Uterus (tissue), 4 donors: ENCODE results near the gene CCDC68. TPM values are rescaled to one million over a fixed set of nuclear protein-coding genes. Genes with fewer than 3 reads are reported as not detected.
"Not testable (repeated sequence)": the region's sequence is repeated elsewhere in the genome, so short reads cannot be mapped to it uniquely, and the experiment has no call there.

Source experiments
- DNase-seq, 2 donors: peaks; one replicate each; pipeline ENCODE4 v3.0.0-alpha.2; 2019 to 2020
- H3K27ac ChIP-seq, 2 donors: fragments of 200-600 bp; sonication (generic); 1 replicate in 1 of 2; 2 replicates in 1 of 2; pipeline ENCODE4 v1.5.1; 2016 to 2018
- H3K27me3 ChIP-seq, 2 donors: fragments of 200-600 bp; sonication (generic); one replicate each; pipeline ENCODE4 v1.5.1; 2018 to 2019; ENCODE audit warnings: control low read depth in 1 of 2
- H3K36me3 ChIP-seq, 2 donors: fragments of 200-600 bp; sonication (generic); one replicate each; pipeline ENCODE4 v1.5.1; 2019; ENCODE audit warnings: control low read depth in 1 of 2
- H3K4me1 ChIP-seq, 2 donors: fragments of 200-600 bp; sonication (generic); one replicate each; pipeline ENCODE4 v1.5.1; 2018 to 2019; ENCODE audit warnings: control low read depth in 1 of 2
- H3K4me3 ChIP-seq, 2 donors: fragments of 200-600 bp; sonication (generic); 1 replicate in 1 of 2; 2 replicates in 1 of 2; pipeline ENCODE4 v1.5.1; 2018 to 2019; ENCODE audit warnings: mild to moderate bottlenecking in 1 of 2
- H3K9me3 ChIP-seq, 2 donors: fragments of 200-600 bp; sonication (generic); one replicate each; pipeline ENCODE4 v1.5.1; 2019; ENCODE audit warnings: control low read depth in 1 of 2
- POLR2A ChIP-seq, 2 donors: fragments of 450-650 bp; IDR thresholded peaks; one replicate each; pipeline ENCODE4 v1.6.1; 2016; ENCODE audit warnings: antibody characterized with exemption in 2 of 2, mild to moderate bottlenecking in 1 of 2, moderate library complexity in 1 of 2
- intact Hi-C: fragments of 100-400 bp; cut with DNase I; formaldehyde crosslinking; loops from one replicate; pipeline ENCODE4 v1.15.1; 2023; ENCODE audit warnings: low total_unique reads
- total RNA-seq, 4 donors: library from RNA; depleted of rRNA in 3 of 4; stranded (reverse); fragments of >200 nt in 3 of 4; gene quantifications; one replicate each; pipeline versions ENCODE4 v1.1.0 to v1.2.4, GENCODE V29; 2014 to 2023
- TF ChIP-seq, protein P1 (sequence below), 4 experiments: fragments of 200-600 bp in 2 of 4; fragments of 450-650 bp in 2 of 4; sonication (generic) in 2 of 4; IDR thresholded peaks; one replicate each; pipeline ENCODE4 v1.5.1; 2016 to 2019; ENCODE audit warnings: antibody characterized with exemption in 4 of 4, mild to moderate bottlenecking in 2 of 4, moderate library complexity in 1 of 4
- donor health status: DM: yes; HTN: yes; CAD: no.

The CCDC68 gene
- total RNA-seq, 4 donors from 2014 or later, result 6.9 to 26.3 (median 17.1) TPM

DNA sequence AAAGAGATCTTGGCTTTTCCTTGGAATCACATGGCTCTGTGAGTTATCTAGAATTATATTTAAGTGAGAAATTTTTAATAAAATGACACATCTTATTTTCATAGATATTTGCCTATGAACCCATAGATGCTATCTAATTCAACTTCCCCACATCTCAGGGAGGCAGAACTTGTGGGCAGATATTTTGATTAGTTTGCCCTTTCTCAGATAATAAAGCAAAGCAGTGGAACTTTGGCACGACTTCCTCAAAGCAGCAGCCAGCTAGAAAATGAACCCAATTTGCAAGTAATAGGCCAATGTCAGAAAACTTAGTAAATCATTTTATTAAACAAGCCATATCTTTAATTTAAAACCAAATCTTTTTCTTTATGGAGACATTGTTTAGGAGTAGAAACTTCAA is 98.3 kb downstream of the CCDC68 start:
- intact Hi-C loops, result no loop called here
- H3K27me3 ChIP-seq, result no peaks in the 10 kb centered on the region
- DNase-seq, result no peak
- H3K4me3 ChIP-seq, result no peak overlapping the region
- no peak for TF ChIP-seq POLR2A (IDR thresholded peaks at IDR 0.05)
- TF ChIP-seq, protein P1, sequence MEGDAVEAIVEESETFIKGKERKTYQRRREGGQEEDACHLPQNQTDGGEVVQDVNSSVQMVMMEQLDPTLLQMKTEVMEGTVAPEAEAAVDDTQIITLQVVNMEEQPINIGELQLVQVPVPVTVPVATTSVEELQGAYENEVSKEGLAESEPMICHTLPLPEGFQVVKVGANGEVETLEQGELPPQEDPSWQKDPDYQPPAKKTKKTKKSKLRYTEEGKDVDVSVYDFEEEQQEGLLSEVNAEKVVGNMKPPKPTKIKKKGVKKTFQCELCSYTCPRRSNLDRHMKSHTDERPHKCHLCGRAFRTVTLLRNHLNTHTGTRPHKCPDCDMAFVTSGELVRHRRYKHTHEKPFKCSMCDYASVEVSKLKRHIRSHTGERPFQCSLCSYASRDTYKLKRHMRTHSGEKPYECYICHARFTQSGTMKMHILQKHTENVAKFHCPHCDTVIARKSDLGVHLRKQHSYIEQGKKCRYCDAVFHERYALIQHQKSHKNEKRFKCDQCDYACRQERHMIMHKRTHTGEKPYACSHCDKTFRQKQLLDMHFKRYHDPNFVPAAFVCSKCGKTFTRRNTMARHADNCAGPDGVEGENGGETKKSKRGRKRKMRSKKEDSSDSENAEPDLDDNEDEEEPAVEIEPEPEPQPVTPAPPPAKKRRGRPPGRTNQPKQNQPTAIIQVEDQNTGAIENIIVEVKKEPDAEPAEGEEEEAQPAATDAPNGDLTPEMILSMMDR (IDR thresholded peaks at IDR 0.05), result no peak
- H3K9me3 ChIP-seq, result no peaks in the 10 kb centered on the region
- H3K27ac ChIP-seq, result no peak overlapping the region
- H3K36me3 ChIP-seq, result no peaks in the 10 kb centered on the region
- no peaks in the 10 kb centered on the region for H3K4me1 ChIP-seq

DNA sequence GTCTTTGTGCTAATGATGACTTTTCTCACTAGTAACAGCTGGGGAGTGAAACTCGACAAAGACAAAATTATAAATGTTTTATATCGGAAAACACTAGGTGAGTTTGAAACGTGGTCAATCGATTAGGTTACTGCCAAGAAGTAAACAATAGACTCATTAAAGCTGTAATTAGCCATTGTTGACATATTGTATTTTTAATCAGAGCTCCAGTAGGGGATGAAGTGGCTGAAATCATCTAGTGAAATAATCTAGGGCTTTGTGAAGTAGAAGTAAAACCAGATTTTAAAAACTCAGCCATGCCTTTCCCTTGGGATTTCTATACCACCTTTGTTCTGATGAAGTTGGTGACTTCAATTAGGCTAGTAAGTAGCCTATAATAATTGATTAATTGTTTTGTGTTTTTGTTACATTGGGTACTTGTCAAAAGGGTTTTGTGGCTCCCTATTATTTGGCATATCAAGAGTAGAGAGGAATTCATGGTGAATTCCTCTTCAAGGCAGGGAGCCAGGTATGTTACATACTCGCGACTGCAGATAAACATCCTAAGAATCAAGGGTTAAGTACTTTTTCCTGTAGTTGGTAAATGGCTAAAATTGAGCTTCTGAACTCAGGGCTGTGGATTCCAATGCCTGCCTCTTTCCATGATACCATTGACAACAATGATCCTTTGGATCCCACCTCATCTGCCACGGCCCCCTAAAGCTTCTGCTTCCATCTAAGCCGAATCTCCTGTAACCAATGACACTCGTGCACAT is 99.4 kb downstream of the CCDC68 start:
- DNase-seq, result no peak
- Histone ChIP-seq H3K9me3 (no peaks in the 10 kb centered on the region), H3K27me3 (no peaks in the 10 kb centered on the region), H3K4me3 (no peak overlapping the region), H3K27ac (no peak overlapping the region), H3K4me1 (no peaks in the 10 kb centered on the region), H3K36me3 (no peaks in the 10 kb centered on the region)
- TF ChIP-seq, protein P1 (IDR thresholded peaks at IDR 0.05), result no peak
- TF ChIP-seq POLR2A (IDR thresholded peaks at IDR 0.05), result no peak
- intact Hi-C loops, result no loop called here

DNA sequence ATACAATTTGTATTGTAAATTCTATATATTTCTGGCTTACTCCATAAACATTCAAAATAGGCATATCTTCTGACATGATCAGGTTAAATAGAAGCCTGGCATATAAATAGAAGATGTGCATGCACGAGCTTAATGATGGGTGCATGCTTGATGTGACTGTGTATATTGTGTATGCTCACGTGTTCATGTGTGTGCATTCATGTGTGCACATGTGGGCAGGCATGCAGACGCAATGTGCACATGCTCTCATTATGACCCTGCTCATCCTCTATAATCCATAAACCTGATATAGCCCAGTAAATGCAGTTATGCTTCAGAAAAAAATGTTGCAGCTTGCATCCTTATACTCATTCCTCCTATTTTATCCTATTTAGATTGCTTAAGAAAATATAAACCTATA is 101.8 kb downstream of the CCDC68 start:
- Histone ChIP-seq H3K4me1 (no peaks in the 10 kb centered on the region), H3K27me3 (no peaks in the 10 kb centered on the region)
- intact Hi-C loops, result no loop called here

DNA sequence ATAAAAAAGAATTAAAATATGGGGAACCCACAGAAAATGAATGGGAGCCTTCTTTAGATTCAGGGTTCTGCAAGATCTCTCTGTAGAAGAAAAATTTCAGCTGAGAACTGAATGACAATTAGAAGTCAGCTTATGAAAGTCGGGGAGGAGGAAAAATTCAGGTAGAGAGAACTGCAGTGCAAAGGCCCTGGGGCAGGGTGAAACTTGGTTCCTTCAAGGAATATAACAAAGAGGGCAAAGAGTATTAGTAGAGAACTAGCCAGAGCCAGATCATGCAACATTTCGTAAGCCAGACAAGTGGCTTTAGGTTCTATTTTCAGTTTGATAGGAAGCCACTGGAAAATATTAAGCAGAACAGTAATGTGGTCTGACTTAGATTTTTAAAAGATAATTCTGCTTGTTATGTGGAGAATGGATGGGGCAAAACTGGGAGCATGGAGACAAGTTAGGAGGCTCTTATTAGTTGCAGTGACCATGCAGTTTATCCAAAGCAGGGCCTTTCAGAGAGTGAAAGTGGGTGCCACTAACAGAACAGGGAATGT is 103.1 kb downstream of the CCDC68 start:
- H3K4me1 ChIP-seq, result no peaks in the 10 kb centered on the region
- H3K4me3 ChIP-seq, result no peak overlapping the region
- intact Hi-C loops, result no loop called here
- no peaks in the 10 kb centered on the region for H3K36me3 ChIP-seq
- TF ChIP-seq, protein P1 (IDR thresholded peaks at IDR 0.05), result no peak
- TF ChIP-seq POLR2A (IDR thresholded peaks at IDR 0.05), result no peak
- H3K9me3 ChIP-seq, result no peaks in the 10 kb centered on the region
- no peaks in the 10 kb centered on the region for H3K27me3 ChIP-seq
- DNase-seq, result no peak
- H3K27ac ChIP-seq, result no peak overlapping the region

More for the DNA sequence above, 101.8 kb downstream of the CCDC68 start:
- H3K4me3 ChIP-seq, result no peak overlapping the region
- no peak overlapping the region for H3K27ac ChIP-seq
- H3K9me3 ChIP-seq, result no peaks in the 10 kb centered on the region
- no peaks in the 10 kb centered on the region for H3K36me3 ChIP-seq
- TF ChIP-seq, protein P1 (IDR thresholded peaks at IDR 0.05), result no peak
- no peak for TF ChIP-seq POLR2A (IDR thresholded peaks at IDR 0.05)
- DNase-seq, result no peak

DNA sequence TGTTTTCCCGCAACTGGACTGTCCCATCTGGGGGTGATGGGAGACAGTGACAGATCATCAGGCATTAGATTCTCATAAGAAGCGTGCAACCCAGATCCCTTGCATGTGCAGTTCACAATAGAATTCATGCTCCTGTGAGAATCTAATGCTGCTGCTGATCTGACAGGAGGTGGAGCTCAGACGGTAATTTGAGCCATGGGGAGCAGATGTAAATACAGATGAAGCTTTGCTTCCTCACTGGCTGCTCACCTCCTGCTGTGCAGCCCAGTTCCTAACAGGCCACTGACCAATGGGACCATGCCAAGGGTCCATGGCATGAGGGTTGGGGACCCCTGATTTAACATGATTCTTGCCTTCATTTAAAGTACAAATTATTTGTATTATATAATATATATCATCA is 104.2 kb downstream of the CCDC68 start:
- H3K4me1 ChIP-seq, H3K4me3 ChIP-seq, intact Hi-C loops, H3K36me3 ChIP-seq, DNase-seq, H3K27ac ChIP-seq, H3K27me3 ChIP-seq, H3K9me3 ChIP-seq: not testable (repeated sequence)
